ENCODE data around the gene SLC2A13.

GRCh38 chr12:40101747-40102146 is 4.1 kb downstream of the SLC2A13 start:
- TF ChIP-seq POLR2AphosphoS5 (IDR thresholded peaks at IDR 0.05; ENCODE audit: low read depth, low read length) (no peak), POLR2A (IDR thresholded peaks at IDR 0.05; ENCODE audit: low read depth, low read length) (no peak), TAF1 (IDR thresholded peaks at IDR 0.05; ENCODE audit: borderline replicate concordance, low read depth, low read length) (no peak)
